ENCODE results near the gene DLGAP1. TPM values are rescaled to one million over a fixed set of nuclear protein-coding genes. Genes with fewer than 3 reads are reported as not detected.

Gene DLGAP1
- total and polyA plus RNA-seq, 2 experiments from 2014 or later: 3.1 to 6.5 TPM

DNA sequence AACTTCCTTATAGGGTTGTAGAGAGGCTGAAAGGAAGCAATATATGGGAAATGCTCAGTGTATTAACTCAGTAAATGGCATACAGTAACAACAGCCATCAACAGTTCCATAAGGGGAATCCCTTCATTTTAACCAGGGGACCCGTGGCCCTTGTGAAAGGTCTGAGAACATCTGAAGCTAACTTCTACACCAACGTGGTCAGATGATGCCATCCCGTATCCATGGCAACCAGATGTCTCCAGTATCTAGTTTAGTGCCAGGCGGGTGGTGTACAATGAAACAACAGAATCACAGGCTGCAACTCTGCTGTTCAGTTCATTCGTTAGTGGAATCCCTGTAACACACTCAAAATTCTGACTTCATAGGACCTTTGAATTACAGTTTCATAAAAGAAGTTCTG lies 842.8 kb downstream of the DLGAP1 start:
- no peak overlapping the region for H3K4me2 ChIP-seq
- H3K27ac ChIP-seq: peak overlapping the region; percentile 15
- no peak overlapping the region for H3K4me3 ChIP-seq
- no peaks in the 10 kb centered on the region for H3K9me2 ChIP-seq (replicated peaks; ENCODE audit: insufficient read depth)
- H3K9me3 ChIP-seq (ENCODE audit: low read depth): no peaks in the 10 kb centered on the region
- H4K20me1 ChIP-seq (ENCODE audit: insufficient read depth, poor library complexity, severe bottlenecking): no peaks in the 10 kb centered on the region
- H3K36me3 ChIP-seq (replicated peaks; ENCODE audit: insufficient read depth, low read depth): no peaks in the 10 kb centered on the region
- peaks cover 5% of the 10 kb centered on the region for H3K4me1 ChIP-seq (ENCODE audit: insufficient read depth)
- H2AFZ ChIP-seq: no peak overlapping the region
- TF ChIP-seq EZH2phosphoT487 (IDR thresholded peaks at IDR 0.05; ENCODE audit: low read depth, severe bottlenecking, unreplicated experiment): no peak
- TF ChIP-seq CTCF (IDR thresholded peaks at IDR 0.05; ENCODE audit: poor library complexity): no peak
- TF ChIP-seq EZH2 (IDR thresholded peaks at IDR 0.05; ENCODE audit: borderline replicate concordance): no peak
- H3K79me2 ChIP-seq: no peaks in the 10 kb centered on the region
- H3K27me3 ChIP-seq: no peaks in the 10 kb centered on the region
- DNase-seq (ENCODE audit: low spot score): no peak
- 74% methylated on average over 5 of the region's 5 CpGs for WGBS (ENCODE audit: low lambda C conversion rate, missing lambda C conversion rate)

GRCh38 chr18:3611313-3612090 lies 843.6 kb downstream of the DLGAP1 start:
- H4K20me1 ChIP-seq (ENCODE audit: insufficient read depth, poor library complexity, severe bottlenecking): no peaks in the 10 kb centered on the region
- 68% methylated on average over 15 of the region's 15 CpGs for WGBS (ENCODE audit: low lambda C conversion rate, missing lambda C conversion rate)
- H3K9me2 ChIP-seq (replicated peaks; ENCODE audit: insufficient read depth): no peaks in the 10 kb centered on the region
- H3K27ac ChIP-seq: peak overlapping the region; percentile 15
- H2AFZ ChIP-seq: no peak overlapping the region
- peaks cover 9% of the 10 kb centered on the region for H3K4me1 ChIP-seq (ENCODE audit: insufficient read depth)
- no peak overlapping the region for H3K4me2 ChIP-seq
- DNase-seq (ENCODE audit: low spot score): no peak
- no peaks in the 10 kb centered on the region for H3K79me2 ChIP-seq
- no peaks in the 10 kb centered on the region for H3K36me3 ChIP-seq (replicated peaks; ENCODE audit: insufficient read depth, low read depth)
- no peak for TF ChIP-seq EZH2 (IDR thresholded peaks at IDR 0.05; ENCODE audit: borderline replicate concordance)
- H3K27me3 ChIP-seq: no peaks in the 10 kb centered on the region
- no peak overlapping the region for H3K4me3 ChIP-seq
- H3K9me3 ChIP-seq (ENCODE audit: low read depth): no peaks in the 10 kb centered on the region

GRCh38 chr18:3610813-3611212 lies 844.3 kb downstream of the DLGAP1 start:
- no peaks in the 10 kb centered on the region for H3K27me3 ChIP-seq
- H3K4me1 ChIP-seq (ENCODE audit: insufficient read depth): peaks cover 15% of the 10 kb centered on the region
- H3K9me2 ChIP-seq (replicated peaks; ENCODE audit: insufficient read depth): no peaks in the 10 kb centered on the region
- H3K4me3 ChIP-seq: no peak overlapping the region
- no peaks in the 10 kb centered on the region for H3K9me3 ChIP-seq (ENCODE audit: low read depth)
- no peaks in the 10 kb centered on the region for H3K36me3 ChIP-seq (replicated peaks; ENCODE audit: insufficient read depth, low read depth)
- no peak overlapping the region for H3K4me2 ChIP-seq
- no peak overlapping the region for H3K27ac ChIP-seq
- H2AFZ ChIP-seq: no peak overlapping the region
- H3K79me2 ChIP-seq: no peaks in the 10 kb centered on the region
- 95% methylated on average over 6 of the region's 6 CpGs for WGBS (ENCODE audit: low lambda C conversion rate, missing lambda C conversion rate)
- H4K20me1 ChIP-seq (ENCODE audit: insufficient read depth, poor library complexity, severe bottlenecking): no peaks in the 10 kb centered on the region
- DNase-seq (ENCODE audit: low spot score): no peak
- TF ChIP-seq EZH2phosphoT487 (IDR thresholded peaks at IDR 0.05; ENCODE audit: low read depth, severe bottlenecking, unreplicated experiment) (no peak), CTCF (IDR thresholded peaks at IDR 0.05; ENCODE audit: poor library complexity) (no peak)

GRCh38 chr18:3610188-3610708 lies 844.9 kb downstream of the DLGAP1 start:
- no peak overlapping the region for H3K4me3 ChIP-seq
- H3K27ac ChIP-seq: no peak overlapping the region
- H3K36me3 ChIP-seq (replicated peaks; ENCODE audit: insufficient read depth, low read depth): no peaks in the 10 kb centered on the region
- H3K79me2 ChIP-seq: no peaks in the 10 kb centered on the region
- no peaks in the 10 kb centered on the region for H4K20me1 ChIP-seq (ENCODE audit: insufficient read depth, poor library complexity, severe bottlenecking)
- DNase-seq (ENCODE audit: low spot score): no peak
- no peak overlapping the region for H2AFZ ChIP-seq
- H3K4me2 ChIP-seq: no peak overlapping the region
- H3K9me2 ChIP-seq (replicated peaks; ENCODE audit: insufficient read depth): no peaks in the 10 kb centered on the region
- H3K27me3 ChIP-seq: no peaks in the 10 kb centered on the region
- H3K4me1 ChIP-seq (ENCODE audit: insufficient read depth): peaks cover 17% of the 10 kb centered on the region
- TF ChIP-seq EZH2phosphoT487 (IDR thresholded peaks at IDR 0.05; ENCODE audit: low read depth, severe bottlenecking, unreplicated experiment) (no peak), EZH2 (IDR thresholded peaks at IDR 0.05; ENCODE audit: borderline replicate concordance) (no peak), CTCF (IDR thresholded peaks at IDR 0.05; ENCODE audit: poor library complexity) (no peak)
- 95% methylated on average over 2 of the region's 2 CpGs for WGBS (ENCODE audit: low lambda C conversion rate, missing lambda C conversion rate)
- H3K9me3 ChIP-seq (ENCODE audit: low read depth): no peaks in the 10 kb centered on the region
